Stimulated activated CD4-positive, alpha-beta T cell treated with anti-CD3 and anti-CD28 coated beads, Interleukin-4, amount 100 ng/mL, for 48 hours (primary cell): ENCODE data around the gene LGALS14.
"Not testable (repeated sequence)": the region's sequence is repeated elsewhere in the genome, so short reads cannot be mapped to it uniquely, and the experiment has no call there.

ENCODE experiments used
- DNase-seq, 2 donors: peaks; one replicate each; pipeline ENCODE4 v3.0.0-alpha.2; 2020; ENCODE audit warnings: low read depth in 2 of 2

LGALS14 gene

GRCh38 chr19:39704181-39705044 lies at the start of gene LGALS14:
LGALS14 (plus strand) TSS chr19:39704481; CDS start chr19:39704529, 48 bp downstream.
- DNase-seq: peak in 1 of 2 donors; percentile 24

DNA sequence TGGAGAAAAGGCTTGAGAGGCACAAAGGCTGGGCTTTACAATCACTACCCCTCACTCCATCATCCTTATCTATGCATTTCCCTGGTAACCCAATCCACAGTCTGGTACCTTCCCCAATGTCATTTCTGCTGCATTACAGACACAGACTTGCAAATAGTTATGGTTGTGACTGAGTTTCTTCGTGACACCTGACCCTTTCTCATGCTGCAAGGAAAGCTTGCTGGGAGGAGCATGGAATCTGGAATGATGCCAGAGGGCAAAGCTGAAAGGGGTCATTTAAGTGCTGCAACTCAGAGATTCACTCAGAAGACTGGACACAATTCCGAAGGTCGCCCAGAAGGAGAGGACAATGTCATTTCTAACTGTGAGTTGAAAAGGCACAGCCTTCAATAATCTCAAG lies 48.7 kb upstream of the LGALS14 start, which contains the start of gene LGALS16:
Gene LGALS16, plus strand, starts transcription at position 301 of the 400 bp plus-strand sequence. Its CDS starts 49 bp downstream, at position 350.
- no peak for DNase-seq

DNA sequence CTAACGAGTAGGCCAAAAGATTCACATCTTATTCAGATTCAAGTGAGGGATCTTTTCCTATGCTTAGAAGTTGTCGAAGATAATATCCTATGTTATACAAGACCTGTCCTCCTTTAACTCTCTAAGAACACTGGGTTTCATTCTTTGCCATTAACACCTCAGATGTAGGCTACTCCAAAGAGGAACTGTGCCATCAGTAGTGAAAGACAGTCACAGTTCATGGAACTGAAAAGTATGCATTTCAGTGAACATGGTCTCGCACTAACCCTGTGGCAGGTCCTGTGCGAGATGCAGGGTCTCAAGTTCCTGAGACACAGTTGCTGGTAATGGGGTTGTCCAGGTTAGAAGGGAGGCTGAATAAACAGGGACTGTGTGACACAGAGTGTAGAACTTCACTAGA lies 44.5 kb upstream of the LGALS14 start:
- no peak for DNase-seq

DNA sequence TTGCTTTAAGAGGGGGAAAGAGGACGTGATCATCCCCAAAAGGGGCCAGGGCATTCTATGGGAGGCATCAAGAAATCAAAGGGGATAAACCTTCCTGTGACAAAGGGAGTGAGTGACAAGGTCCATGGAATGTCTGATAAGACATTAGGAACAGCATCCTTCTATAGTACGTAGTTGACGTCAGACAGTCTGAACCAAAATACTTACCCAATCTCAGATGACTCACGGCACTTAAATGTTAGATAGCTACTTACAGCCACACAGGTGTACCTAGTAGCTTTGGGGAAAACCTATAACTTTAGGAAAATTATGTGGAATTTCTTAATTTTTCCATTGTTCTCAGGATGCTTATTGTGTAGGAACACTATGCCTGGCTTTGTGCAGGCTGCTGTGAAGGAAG lies 43.6 kb upstream of the LGALS14 start:
- no peak for DNase-seq

GRCh38 chr19:39661565-39661964 lies 42.7 kb upstream of the LGALS14 start:
- no peak for DNase-seq

GRCh38 chr19:39669860-39670259 lies 34.4 kb upstream of the LGALS14 start:
- not testable (repeated sequence) for DNase-seq

GRCh38 chr19:39670998-39671397 lies 33.3 kb upstream of the LGALS14 start:
- no peak for DNase-seq

GRCh38 chr19:39671739-39672363 lies 32.4 kb upstream of the LGALS14 start:
- DNase-seq: peak in 1 of 2 donors; percentile 34

DNA sequence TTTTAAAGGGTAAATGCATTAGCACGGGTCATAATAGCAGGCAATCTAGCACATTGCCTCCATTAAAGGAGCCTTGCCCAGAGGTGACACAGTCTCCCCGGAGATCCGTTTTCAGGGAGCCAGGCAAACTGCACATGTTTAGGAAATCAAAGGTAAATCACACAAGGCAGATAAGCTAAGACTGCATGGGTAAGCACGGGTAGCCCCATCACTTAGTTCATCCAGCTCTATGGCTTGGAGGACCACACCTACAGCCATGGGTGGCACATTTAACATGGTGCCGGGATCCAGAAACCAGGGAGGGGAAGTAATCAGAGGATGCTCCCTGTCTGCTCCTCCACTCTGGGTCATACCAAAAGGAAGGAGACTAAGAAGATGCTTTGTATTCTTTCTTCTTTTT lies 31.8 kb upstream of the LGALS14 start:
- DNase-seq: no peak

DNA sequence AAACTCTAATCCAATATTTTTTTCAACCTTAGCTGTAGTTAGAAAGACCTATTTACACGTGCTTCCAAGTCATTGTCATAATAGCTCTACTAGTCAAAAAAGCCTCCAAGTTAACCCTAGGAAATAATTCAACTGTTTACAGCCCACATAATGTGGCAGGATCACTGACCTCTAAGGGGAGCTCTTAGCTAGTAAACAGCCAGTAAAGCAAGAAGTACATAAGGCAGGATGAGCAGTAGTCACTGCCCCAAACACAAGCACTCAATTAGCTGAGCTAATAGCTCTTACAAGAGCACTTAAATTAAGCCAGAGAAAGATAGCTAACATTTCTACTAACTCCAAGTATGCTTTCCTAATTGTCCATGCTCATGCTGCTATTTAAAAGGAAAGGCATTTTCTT lies 30.4 kb upstream of the LGALS14 start:
- DNase-seq: not testable (repeated sequence)

DNA sequence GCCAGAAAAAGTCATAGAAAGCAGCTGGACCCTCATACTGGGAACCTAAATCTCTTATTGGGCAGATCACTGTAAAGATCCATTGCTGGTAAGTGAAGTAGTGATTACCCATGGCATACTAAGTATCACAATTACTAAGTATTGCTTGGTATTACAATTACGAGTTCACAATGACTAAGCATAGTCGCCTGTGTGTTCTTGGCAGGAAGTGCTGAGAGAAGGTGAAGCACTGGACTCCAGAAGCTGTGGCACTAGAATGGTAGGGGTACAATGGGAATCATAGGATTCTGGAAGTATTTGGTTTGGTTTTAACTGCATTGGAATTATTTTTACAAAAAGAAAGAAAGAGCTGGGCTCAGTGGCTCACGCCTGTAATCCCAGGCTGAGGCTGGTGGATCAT lies 28.3 kb upstream of the LGALS14 start:
- DNase-seq: no peak

DNA sequence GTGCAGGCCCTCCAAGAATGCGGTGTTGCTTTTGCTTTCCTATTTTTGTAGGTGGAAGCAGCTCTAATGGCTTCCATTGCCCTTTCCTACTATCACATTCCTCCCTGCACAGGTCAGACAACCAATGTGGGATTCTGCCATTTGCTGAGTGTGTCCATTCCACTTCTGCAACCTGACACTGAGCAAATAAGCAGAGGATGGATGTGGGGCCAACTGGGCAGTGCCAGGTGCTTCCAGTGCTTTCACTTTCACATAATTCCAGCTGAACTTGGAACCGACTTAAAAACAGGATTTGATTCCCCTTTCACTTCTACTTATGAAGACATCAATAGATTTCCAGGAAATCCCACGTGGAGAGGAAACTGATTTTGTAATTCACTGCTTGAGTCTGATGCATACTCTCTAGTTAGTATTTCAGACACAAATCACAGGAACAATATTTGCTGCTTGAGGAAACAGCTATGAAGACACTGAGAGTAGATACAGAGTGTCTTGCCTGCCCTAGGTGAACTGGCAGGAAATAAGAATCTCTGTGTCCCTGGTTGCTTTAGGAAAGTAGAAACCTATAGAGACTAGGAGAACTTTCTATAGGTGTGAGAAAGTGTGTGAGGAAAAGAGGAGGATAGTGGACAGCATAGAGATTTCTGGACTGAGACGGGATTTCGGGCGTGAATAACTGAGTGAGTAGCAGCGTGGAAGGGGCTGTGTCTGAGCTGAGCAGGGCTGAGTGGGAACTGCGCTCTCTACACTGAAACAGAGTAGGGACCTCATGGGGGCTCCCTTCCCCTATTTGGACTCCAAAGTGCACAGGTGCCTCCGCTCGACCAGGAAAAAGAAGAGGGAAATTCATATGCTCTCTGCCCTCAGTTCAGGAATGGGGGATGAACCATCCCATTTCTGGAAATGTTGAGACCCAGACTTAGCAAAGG lies 26.1 kb upstream of the LGALS14 start:
- DNase-seq: no peak

DNA sequence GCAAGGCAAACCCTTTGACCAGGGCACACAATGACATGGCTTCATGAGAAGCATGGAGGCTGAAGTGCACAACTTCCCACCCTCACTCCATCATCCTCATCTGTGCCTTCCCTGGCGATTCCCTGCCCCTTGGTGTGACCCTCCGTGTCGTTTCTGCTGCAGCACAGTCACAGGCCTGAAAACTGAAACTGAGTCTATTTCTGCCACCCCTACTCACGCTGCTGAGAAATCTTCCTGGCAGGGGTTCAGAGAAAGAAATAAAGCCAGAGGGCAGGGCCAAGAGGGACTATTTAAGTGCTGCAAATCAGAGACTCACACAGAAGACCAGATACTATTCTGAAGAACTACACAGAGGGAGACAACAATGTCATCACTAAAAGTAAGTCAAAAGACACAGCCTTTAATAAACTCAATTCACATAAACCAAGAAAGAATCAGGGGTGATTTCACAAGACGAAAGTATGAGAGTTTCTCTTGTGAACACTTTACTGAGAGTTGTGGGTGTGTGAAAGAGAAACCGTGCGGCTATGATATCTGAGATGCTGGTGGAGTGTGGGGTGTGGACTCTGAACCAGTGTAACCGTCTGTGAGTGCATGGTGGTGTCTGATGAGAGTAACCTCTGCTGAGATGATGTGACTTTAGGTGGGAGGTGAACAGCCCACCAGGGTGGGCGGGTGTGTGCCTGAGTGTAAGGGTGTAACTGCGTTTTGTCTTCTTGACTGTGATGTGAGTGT lies 25.1 kb upstream of the LGALS14 start:
- peak; percentile 28 to 61 for DNase-seq

- DNase-seq: peak; percentile 38 to 55
Observed at GRCh38 chr19:39679791-39680168, 24.5 kb upstream of the LGALS14 start.

DNA sequence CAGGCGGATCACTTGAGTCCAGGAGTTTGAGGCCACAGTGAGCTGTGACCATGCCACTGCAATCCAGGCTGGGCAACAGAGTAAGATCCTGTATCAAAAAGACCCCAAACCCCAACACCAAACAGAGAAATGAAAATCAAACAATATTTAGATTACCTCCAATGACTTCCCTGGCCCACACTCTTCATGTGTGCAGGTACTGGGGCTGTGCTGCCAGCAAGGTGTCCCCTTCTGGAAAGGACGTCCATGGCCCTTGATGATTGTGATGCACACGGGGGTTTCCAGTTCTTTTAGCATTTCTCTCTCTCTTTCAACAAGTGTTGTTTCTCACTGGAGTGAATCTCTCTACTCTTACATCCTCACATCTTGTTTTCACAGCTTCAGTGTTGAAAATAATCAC lies 23.7 kb upstream of the LGALS14 start:
- no peak for DNase-seq

- DNase-seq: no peak
Observed at GRCh38 chr19:39681416-39681815, 22.9 kb upstream of the LGALS14 start.

- no peak for DNase-seq
Observed at GRCh38 chr19:39684267-39684666, 20.0 kb upstream of the LGALS14 start.

DNA sequence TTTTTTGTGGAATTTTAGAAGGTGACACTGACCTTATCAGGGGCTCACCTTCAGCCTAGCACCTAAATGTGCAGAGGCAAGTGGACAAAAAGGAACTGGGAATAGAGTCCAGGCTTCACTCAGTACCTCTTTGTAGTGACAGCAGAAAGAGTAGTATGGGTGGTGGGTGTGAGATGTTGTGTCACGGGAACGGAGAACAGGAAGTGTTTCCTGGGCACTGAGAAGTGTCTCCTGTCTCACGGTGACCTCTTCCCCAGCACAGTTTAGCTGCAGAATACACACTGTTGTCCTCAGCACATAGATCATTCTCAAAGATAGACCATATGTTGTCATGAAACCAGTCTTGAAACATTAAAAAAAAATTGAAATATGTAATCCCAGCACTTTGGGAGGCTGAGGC lies 17.5 kb upstream of the LGALS14 start:
- no peak for DNase-seq

DNA sequence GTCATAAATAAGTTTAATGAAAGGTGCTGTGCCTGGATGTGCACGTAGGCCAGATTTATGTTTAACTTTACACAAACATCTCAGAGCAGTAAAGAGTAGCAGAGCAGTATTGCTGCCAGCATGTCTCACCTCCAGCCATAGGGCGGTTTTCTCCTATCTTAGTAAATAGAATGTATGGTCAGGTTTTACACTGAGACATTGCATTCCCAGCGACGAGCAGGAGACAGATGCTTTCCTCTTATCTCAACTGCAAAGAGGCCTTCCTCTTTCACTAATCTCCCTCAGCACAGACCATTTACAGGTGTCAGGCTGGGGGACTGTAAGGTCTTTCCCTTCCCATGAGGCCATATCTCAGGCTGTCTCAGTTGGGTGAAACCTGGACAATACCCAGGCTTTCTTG lies 15.6 kb upstream of the LGALS14 start:
- not testable (repeated sequence) for DNase-seq

GRCh38 chr19:39692166-39692565 lies 12.1 kb upstream of the LGALS14 start:
- no peak for DNase-seq

DNA sequence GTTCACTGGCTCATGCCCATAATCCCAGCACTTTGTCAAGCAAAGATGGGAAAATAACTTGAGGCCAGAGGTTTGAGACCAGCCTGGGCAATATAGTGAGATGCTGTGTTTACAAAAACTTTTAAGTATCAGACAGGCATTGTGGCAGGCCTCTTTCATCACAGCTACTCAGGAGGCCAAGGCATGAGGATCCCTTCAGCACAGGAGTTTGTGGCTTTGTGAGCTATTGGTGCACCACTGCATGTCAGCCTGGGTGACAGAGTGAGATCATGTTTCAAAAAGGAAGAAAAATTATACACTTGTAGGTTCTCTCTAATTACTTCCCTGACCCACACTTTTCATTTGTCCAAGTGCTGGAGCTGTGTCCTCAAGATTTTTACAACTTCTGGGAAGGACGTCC lies 11.5 kb upstream of the LGALS14 start:
- DNase-seq: no peak
